Activated T-cell treated with anti-CD3 and anti-CD28 coated beads, Interleukin-2, amount 50 U/mL, for 24 hours (primary cell): ENCODE data around the gene MAP4K4.
A peak's percentile ranks its signal among the peaks of the same experiment; 100 is the strongest.

ENCODE experiments used
- DNase-seq: peaks from one replicate; pipeline ENCODE4 v3.0.0-alpha.2; 2020
- H3K27ac Mint-ChIP-seq: 2 replicates; pipeline ENCODE4 v1.8.0; 2020; ENCODE audit warnings: mild to moderate bottlenecking, mixed read lengths
- H3K27me3 Mint-ChIP-seq: 2 replicates; pipeline ENCODE4 v1.8.0; 2020; ENCODE audit warnings: mixed read lengths
- H3K36me3 Mint-ChIP-seq: 2 replicates; pipeline ENCODE4 v1.8.0; 2020; ENCODE audit warnings: low read depth, mixed read lengths
- H3K4me1 Mint-ChIP-seq: 2 replicates; pipeline ENCODE4 v1.8.0; 2020; ENCODE audit warnings: low read depth, mixed read lengths
- H3K4me3 Mint-ChIP-seq: 2 replicates; pipeline ENCODE4 v1.8.0; 2020; ENCODE audit warnings: mild to moderate bottlenecking, moderate library complexity, mixed read lengths
- H3K9me3 Mint-ChIP-seq: 2 replicates; pipeline ENCODE4 v1.8.0; 2020; ENCODE audit warnings: mixed read lengths

MAP4K4 gene

DNA sequence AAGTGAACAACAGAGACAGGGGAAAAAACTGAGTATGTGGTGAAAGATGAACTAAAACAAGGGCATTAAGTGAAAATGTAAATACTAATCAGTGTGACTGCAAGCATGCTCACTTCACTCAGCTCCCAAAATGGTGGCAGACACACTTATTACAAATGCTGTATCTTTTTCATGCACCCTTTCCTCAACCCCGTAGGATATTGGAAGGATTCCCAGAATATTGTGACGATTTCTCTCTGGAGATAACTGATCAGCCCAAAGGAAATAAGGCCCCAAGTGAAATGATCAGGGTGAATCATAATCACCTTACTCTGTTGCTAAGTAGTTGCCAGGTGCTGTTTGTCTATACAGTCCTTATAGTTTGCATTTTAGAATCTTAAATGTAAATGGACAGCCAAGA is 155.3 kb downstream of the MAP4K4 start:
- no peaks in the 10 kb centered on the region for H3K9me3 Mint-ChIP-seq
- no peak for DNase-seq
- no peak overlapping the region for H3K4me3 Mint-ChIP-seq
- no peaks in the 10 kb centered on the region for H3K27me3 Mint-ChIP-seq
- H3K36me3 Mint-ChIP-seq, result peaks cover 63% of the 10 kb centered on the region
- no peak overlapping the region for H3K27ac Mint-ChIP-seq
- H3K4me1 Mint-ChIP-seq, result peaks cover 12% of the 10 kb centered on the region

DNA sequence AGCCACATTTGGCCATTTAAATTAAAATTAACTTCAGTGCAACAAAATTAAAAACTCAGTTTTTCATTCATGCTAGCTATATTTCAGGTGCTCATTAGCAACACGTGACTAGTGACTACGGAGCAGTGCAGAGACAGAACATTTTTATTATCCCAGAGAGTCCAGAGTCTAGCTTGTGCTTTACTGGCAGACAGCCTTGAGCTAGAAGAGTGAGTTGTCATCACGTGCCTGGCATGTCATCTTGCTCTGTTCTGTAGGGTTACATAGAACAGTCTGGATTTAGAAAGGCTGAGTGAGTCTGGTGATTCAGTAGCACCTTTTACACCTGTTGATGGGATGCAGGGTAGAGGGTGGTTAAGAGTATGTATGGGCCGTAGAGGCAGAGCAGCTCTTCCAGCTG is 157.4 kb downstream of the MAP4K4 start:
- peaks cover 13% of the 10 kb centered on the region for H3K4me1 Mint-ChIP-seq
- H3K4me3 Mint-ChIP-seq, result no peak overlapping the region
- H3K9me3 Mint-ChIP-seq, result no peaks in the 10 kb centered on the region
- peaks cover 67% of the 10 kb centered on the region for H3K36me3 Mint-ChIP-seq
- H3K27ac Mint-ChIP-seq, result peak overlapping the region; percentile 24
- no peak for DNase-seq
- no peaks in the 10 kb centered on the region for H3K27me3 Mint-ChIP-seq

DNA sequence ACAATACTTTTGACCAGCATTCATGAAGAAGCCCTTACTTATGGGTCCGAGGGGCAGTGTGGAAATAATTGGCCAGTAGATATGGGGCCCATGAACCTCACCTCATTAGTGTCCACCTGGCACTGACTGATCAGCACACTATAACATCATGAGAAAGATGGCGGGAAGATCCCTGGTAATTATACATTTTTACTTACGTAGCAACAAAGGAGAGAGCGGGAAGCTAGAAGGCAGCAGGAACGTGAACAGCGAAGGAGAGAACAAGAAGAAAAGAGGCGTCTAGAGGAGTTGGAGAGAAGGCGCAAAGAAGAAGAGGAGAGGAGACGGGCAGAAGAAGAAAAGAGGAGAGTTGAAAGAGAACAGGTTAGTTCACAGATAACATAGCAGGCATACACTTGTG is 158.3 kb downstream of the MAP4K4 start:
- H3K4me3 Mint-ChIP-seq, result no peak overlapping the region
- no peaks in the 10 kb centered on the region for H3K9me3 Mint-ChIP-seq
- H3K36me3 Mint-ChIP-seq, result peaks cover 72% of the 10 kb centered on the region
- peaks cover 11% of the 10 kb centered on the region for H3K4me1 Mint-ChIP-seq
- no peaks in the 10 kb centered on the region for H3K27me3 Mint-ChIP-seq
- DNase-seq, result no peak
- no peak overlapping the region for H3K27ac Mint-ChIP-seq

DNA sequence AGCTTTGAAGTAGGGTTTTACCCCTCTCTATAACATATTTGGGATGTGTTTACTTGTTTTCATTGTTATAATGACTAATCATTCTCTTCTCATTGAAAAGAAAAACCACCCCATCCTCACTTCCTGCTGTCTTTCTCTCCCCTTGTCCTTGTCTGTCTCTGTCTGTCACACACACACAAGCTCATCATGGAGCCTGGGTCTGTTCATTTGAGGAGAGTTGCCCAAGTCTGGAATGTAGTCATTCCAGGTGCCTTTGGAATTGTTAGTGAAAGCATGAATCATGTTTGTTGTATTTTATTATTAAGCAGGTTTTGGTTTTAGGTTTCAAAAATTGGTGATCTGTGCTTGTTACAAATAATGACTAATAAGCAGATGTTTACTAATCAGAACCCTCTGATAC is 160.7 kb downstream of the MAP4K4 start:
- no peaks in the 10 kb centered on the region for H3K27me3 Mint-ChIP-seq
- H3K9me3 Mint-ChIP-seq, result no peaks in the 10 kb centered on the region
- H3K4me3 Mint-ChIP-seq, result no peak overlapping the region
- H3K36me3 Mint-ChIP-seq, result peaks cover 81% of the 10 kb centered on the region
- H3K27ac Mint-ChIP-seq, result peak overlapping the region; percentile 57
- no peak for DNase-seq
- H3K4me1 Mint-ChIP-seq, result peaks cover 13% of the 10 kb centered on the region

DNA sequence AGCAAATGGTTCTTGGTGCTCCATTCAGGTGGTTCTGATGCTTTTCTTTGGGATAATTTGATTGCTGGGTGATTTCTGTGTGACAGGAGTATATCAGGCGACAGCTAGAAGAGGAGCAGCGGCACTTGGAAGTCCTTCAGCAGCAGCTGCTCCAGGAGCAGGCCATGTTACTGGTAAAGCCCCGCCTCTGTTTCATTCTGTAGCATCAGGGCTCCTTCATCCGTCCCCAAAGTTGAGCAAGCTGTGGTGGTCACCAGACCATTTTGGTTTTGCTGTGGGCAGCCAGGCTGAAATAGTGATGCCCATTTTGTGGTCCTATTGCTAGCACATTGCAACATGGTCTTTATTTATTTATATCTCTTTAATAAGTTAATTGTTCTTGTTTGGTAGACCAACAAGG is 161.4 kb downstream of the MAP4K4 start:
- H3K27ac Mint-ChIP-seq, result no peak overlapping the region
- H3K27me3 Mint-ChIP-seq, result no peaks in the 10 kb centered on the region
- no peak for DNase-seq
- H3K4me1 Mint-ChIP-seq, result peaks cover 11% of the 10 kb centered on the region
- H3K36me3 Mint-ChIP-seq, result peaks cover 81% of the 10 kb centered on the region
- no peak overlapping the region for H3K4me3 Mint-ChIP-seq
- no peaks in the 10 kb centered on the region for H3K9me3 Mint-ChIP-seq

DNA sequence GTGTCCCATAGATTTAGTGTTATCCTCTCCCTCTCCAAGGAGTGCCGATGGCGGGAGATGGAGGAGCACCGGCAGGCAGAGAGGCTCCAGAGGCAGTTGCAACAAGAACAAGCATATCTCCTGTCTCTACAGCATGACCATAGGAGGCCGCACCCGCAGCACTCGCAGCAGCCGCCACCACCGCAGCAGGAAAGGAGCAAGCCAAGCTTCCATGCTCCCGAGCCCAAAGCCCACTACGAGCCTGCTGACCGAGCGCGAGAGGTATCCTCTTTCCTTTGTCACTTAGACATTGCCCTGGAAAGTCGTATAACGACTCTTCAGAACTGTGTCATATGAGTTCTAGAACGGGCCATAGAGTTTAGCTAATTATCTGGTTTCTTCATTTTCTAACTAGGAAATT is 162.1 kb downstream of the MAP4K4 start:
- no peaks in the 10 kb centered on the region for H3K9me3 Mint-ChIP-seq
- H3K4me1 Mint-ChIP-seq, result peaks cover 11% of the 10 kb centered on the region
- no peaks in the 10 kb centered on the region for H3K27me3 Mint-ChIP-seq
- H3K27ac Mint-ChIP-seq, result peak overlapping the region; percentile 7
- H3K36me3 Mint-ChIP-seq, result peaks cover 78% of the 10 kb centered on the region
- DNase-seq, result no peak
- no peak overlapping the region for H3K4me3 Mint-ChIP-seq

DNA sequence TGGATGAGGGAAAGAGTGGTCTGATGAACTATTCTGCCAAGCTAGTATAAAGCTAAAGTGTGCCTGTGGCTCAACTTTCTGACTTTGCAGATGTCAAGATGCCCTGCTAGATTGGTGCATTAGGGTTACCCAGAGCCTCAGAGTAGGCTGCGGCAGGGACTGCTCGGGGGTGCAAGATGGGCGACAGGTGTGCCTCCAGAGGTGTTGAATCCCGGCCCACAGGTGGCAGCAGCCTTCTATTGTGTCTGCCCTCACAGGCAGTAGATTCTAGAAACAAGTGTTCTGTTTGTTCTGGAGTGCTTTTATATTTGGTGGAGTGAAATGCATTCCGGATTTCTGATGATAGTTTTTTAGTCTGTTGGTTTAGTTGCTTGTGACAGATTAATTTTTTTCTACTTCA is 162.7 kb downstream of the MAP4K4 start:
- Mint-ChIP-seq H3K4me1 (peaks cover 11% of the 10 kb centered on the region), H3K27me3 (no peaks in the 10 kb centered on the region), H3K9me3 (no peaks in the 10 kb centered on the region), H3K27ac (peak overlapping the region; percentile 33), H3K4me3 (no peak overlapping the region), H3K36me3 (peaks cover 84% of the 10 kb centered on the region)
- no peak for DNase-seq

DNA sequence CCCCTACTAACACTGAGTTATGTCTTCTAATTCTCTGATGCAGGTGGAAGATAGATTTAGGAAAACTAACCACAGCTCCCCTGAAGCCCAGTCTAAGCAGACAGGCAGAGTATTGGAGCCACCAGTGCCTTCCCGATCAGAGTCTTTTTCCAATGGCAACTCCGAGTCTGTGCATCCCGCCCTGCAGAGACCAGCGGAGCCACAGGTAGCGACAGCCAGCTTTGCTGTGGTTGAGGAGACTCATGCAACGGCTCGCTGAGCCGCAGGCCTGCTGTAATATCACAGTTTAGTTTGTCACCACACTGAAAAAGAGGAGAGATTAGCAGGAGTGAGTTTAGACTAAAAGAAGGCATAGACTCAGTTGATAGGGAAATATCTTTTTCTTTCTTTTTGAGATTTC is 163.3 kb downstream of the MAP4K4 start:
- peak overlapping the region; percentile 66 for H3K27ac Mint-ChIP-seq
- H3K4me3 Mint-ChIP-seq, result no peak overlapping the region
- H3K9me3 Mint-ChIP-seq, result no peaks in the 10 kb centered on the region
- peaks cover 84% of the 10 kb centered on the region for H3K36me3 Mint-ChIP-seq
- no peak for DNase-seq
- H3K4me1 Mint-ChIP-seq, result peaks cover 11% of the 10 kb centered on the region
- H3K27me3 Mint-ChIP-seq, result no peaks in the 10 kb centered on the region

DNA sequence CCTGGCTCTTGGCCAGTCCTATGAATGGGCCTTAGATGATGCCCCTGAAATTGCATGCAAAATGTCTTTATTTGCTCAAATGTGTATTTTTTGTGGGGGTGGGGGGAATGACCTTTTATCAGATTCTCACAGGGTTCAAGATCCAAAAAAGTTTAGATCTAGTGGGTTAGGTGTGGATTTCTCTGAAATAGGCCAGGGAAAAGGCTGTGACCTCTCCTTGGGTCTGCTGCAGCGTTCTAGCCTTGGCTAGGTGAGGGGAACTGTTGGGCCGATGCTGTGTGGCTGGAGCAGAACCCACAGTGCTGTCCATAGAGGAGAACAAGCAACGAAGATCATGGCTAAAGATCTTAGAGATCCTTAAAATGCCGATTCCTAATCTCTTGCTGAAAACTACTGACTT is 163.9 kb downstream of the MAP4K4 start:
- no peaks in the 10 kb centered on the region for H3K27me3 Mint-ChIP-seq
- H3K4me3 Mint-ChIP-seq, result no peak overlapping the region
- peaks cover 11% of the 10 kb centered on the region for H3K4me1 Mint-ChIP-seq
- peak overlapping the region; percentile 66 for H3K27ac Mint-ChIP-seq
- H3K9me3 Mint-ChIP-seq, result no peaks in the 10 kb centered on the region
- H3K36me3 Mint-ChIP-seq, result peaks cover 85% of the 10 kb centered on the region
- no peak for DNase-seq

DNA sequence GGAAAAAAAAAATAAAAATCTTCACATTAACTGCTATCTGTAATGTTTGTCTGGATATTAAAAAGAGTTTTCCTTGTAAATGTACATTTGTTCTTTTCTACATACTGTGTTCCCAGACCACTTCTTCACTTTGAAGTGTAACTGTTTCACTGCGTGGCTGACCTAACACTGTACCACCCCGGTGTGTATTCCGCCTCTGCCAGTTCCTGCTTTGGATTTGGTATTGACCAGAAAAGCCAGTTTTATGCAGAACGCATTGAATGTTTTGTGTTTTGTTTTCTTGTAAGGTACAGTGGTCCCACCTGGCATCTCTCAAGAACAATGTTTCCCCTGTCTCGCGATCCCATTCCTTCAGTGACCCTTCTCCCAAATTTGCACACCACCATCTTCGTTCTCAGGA is 166.0 kb downstream of the MAP4K4 start:
- no peaks in the 10 kb centered on the region for H3K27me3 Mint-ChIP-seq
- no peak for DNase-seq
- H3K27ac Mint-ChIP-seq, result peak overlapping the region; percentile 55
- no peak overlapping the region for H3K4me3 Mint-ChIP-seq
- H3K9me3 Mint-ChIP-seq, result no peaks in the 10 kb centered on the region
- peaks cover 4% of the 10 kb centered on the region for H3K4me1 Mint-ChIP-seq
- H3K36me3 Mint-ChIP-seq, result peaks cover 89% of the 10 kb centered on the region

DNA sequence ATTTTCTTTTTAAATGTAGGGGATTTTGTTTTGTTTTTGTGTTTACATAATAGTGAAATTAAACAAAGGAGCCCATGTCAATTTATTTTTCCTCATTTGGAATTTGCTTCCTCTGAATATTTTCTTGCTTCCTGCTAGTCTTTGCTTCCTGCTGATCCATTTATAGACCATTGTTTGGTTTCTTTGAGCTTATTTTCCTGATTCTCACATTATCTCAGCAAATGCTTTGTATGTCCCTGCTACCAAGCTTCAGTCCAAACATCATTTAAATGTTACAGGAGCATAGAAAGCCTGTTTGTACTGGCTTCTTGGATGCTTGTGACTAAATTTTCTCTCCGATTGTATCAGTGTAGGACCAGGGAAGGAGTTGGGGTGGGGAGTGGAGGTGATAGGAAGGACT is 166.9 kb downstream of the MAP4K4 start:
- Mint-ChIP-seq H3K27me3 (no peaks in the 10 kb centered on the region), H3K36me3 (peaks cover 87% of the 10 kb centered on the region), H3K4me3 (no peak overlapping the region), H3K9me3 (no peaks in the 10 kb centered on the region), H3K4me1 (peaks cover 4% of the 10 kb centered on the region), H3K27ac (no peak overlapping the region)
- DNase-seq, result no peak

DNA sequence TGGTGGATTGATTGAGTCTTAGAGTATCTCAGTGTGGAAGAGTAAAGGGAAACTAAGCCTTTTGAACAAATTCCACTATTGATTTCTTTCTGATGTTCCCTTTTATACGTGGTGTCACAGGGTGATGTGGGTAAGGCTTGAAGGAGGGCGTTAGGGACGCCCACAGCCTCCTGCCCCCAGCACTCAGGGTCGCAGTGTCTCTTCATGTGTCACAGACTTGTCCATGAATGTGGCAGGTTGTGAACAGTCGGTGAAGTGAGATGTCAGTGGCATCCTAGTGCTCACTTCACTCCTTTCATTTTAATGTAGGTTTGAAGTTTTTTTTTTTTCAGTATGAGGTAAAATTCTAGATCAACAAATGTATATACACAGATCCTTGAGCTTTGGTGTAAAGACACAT is 171.0 kb downstream of the MAP4K4 start:
- Mint-ChIP-seq H3K36me3 (peaks cover 89% of the 10 kb centered on the region), H3K4me1 (no peaks in the 10 kb centered on the region), H3K9me3 (no peaks in the 10 kb centered on the region), H3K27ac (peak overlapping the region; percentile 11), H3K4me3 (no peak overlapping the region), H3K27me3 (no peaks in the 10 kb centered on the region)
- DNase-seq, result no peak

DNA sequence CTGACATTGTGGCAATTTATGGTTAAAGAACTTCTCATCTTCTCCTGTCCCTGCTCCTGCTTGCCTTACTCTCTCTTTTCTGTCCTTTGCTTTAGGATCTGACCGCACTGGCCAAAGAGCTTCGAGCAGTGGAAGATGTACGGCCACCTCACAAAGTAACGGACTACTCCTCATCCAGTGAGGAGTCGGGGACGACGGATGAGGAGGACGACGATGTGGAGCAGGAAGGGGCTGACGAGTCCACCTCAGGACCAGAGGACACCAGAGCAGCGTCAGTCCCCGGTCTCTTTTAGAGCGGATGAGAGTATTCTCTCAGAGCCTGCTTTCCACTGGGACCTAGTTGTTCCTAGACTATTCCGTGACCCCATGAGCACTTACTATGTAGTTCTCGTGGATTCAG is 172.0 kb downstream of the MAP4K4 start:
- no peak for DNase-seq
- Mint-ChIP-seq H3K27ac (peak overlapping the region; percentile 62), H3K4me1 (peaks cover 4% of the 10 kb centered on the region), H3K9me3 (no peaks in the 10 kb centered on the region), H3K27me3 (no peaks in the 10 kb centered on the region), H3K4me3 (no peak overlapping the region), H3K36me3 (peaks cover 93% of the 10 kb centered on the region)

DNA sequence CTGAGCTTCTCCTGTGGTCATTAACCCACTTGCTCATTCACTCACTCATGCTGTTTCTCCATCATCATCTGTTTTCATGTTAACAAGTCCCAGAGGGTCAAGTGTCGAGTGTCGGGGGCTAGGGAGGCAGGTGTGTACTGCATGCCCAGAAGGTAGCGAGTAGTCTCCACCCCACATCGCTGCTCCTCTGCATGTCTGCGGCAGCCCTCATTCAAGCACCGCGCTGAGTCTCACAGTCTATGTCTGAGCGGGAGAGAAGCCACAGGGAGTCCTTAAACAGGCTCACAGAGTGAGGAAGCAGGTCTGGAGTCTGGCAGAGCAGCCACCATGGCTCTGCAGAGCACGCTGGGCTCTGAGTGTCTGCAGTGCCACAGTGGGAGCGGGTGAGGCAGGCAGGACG is 172.9 kb downstream of the MAP4K4 start:
- peaks cover 94% of the 10 kb centered on the region for H3K36me3 Mint-ChIP-seq

DNA sequence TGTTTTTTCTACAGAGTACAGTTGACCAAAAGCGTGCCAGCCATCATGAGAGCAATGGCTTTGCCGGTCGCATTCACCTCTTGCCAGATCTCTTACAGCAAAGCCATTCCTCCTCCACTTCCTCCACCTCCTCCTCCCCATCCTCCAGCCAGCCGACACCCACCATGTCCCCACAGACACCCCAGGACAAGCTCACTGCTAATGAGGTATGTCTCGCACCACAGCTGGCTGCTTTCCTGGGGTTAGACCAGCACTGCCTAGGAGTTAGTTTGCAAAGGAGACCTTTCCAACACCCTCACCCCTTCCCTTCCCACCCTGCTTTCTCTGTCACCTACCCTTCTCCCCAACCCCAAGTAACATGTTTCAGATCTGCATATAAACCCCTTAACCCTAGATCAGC is 174.0 kb downstream of the MAP4K4 start:
- Mint-ChIP-seq H3K27ac (no peak overlapping the region), H3K4me3 (no peak overlapping the region), H3K4me1 (peaks cover 4% of the 10 kb centered on the region), H3K36me3 (peaks cover 96% of the 10 kb centered on the region), H3K9me3 (no peaks in the 10 kb centered on the region), H3K27me3 (no peaks in the 10 kb centered on the region)
- no peak for DNase-seq

More for the DNA sequence above, 172.9 kb downstream of the MAP4K4 start:
- no peak for DNase-seq
- no peak overlapping the region for H3K27ac Mint-ChIP-seq
- H3K4me1 Mint-ChIP-seq, result peaks cover 4% of the 10 kb centered on the region
- H3K9me3 Mint-ChIP-seq, result no peaks in the 10 kb centered on the region
- H3K4me3 Mint-ChIP-seq, result no peak overlapping the region
- H3K27me3 Mint-ChIP-seq, result no peaks in the 10 kb centered on the region

DNA sequence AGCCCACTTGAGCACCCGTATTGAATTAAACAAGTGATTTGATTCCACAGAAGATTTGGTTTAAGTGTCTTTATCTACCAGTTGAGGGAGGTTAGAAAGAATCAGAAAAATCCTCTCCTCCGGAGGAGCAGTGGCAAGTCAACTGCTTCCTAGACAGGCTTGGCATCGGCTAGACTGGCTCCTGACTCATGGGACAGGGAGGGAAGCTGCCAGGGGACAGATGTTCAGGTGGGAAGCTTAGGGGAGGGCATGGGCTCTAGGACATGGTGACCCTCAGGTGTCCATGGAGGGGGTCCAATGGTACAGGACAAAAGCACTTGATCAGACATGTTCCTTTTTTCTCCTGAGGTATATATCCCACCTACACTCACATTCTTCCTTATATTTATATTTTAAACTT is 175.0 kb downstream of the MAP4K4 start:
- peaks cover 4% of the 10 kb centered on the region for H3K4me1 Mint-ChIP-seq

More for the DNA sequence above, 175.0 kb downstream of the MAP4K4 start:
- H3K27ac Mint-ChIP-seq, result peak overlapping the region; percentile 57
- no peak for DNase-seq
- H3K36me3 Mint-ChIP-seq, result peaks cover 96% of the 10 kb centered on the region
- no peaks in the 10 kb centered on the region for H3K27me3 Mint-ChIP-seq
- no peak overlapping the region for H3K4me3 Mint-ChIP-seq
- no peaks in the 10 kb centered on the region for H3K9me3 Mint-ChIP-seq
